ENCODE measurements around the gene OR2H2.
A peak's percentile ranks its signal among the peaks of the same experiment; 100 is the strongest.

The OR2H2 gene

DNA sequence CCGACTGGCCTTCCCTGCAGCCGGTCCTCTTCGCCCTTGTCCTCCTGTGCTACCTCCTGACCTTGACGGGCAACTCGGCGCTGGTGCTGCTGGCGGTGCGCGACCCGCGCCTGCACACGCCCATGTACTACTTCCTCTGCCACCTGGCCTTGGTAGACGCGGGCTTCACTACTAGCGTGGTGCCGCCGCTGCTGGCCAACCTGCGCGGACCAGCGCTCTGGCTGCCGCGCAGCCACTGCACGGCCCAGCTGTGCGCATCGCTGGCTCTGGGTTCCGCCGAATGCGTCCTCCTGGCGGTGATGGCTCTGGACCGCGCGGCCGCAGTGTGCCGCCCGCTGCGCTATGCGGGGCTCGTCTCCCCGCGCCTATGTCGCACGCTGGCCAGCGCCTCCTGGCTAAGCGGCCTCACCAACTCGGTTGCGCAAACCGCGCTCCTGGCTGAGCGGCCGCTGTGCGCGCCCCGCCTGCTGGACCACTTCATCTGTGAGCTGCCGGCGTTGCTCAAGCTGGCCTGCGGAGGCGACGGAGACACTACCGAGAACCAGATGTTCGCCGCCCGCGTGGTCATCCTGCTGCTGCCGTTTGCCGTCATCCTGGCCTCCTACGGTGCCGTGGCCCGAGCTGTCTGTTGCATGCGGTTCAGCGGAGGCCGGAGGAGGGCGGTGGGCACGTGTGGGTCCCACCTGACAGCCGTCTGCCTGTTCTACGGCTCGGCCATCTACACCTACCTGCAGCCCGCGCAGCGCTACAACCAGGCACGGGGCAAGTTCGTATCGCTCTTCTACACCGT, 31.5 kb upstream of the OR2H2 start:
- ATAC-seq: peak; percentile 70

DNA sequence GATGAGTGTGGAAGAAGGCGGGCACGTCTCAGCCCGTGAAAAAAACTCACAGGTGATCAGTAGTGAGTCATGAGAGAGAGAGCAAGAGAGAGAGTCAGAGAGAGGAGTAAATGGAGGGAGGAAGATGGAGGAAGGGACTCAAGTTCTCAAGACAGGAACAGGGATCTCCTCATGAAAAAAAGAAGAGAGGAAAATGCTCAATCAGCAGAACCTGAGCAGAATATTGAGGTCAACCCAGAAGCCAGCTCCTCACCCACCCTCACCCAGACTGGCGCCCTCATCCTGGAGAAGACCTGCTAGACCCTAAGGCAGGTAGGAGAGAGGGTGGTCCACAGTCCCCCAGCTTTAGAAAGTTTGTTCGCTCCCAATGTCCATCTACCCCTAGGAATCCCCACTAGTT, 30.2 kb upstream of the OR2H2 start:
- no peak for ATAC-seq
- no peak for TF ChIP-seq SNAI2 (CRISPR knock-in tag; IDR thresholded peaks at IDR 0.05)
- TF ChIP-seq TOX (CRISPR knock-in tag; IDR thresholded peaks at IDR 0.05; ENCODE audit: borderline replicate concordance): no peak
- no peak for TF ChIP-seq OSR1 (CRISPR knock-in tag; IDR thresholded peaks at IDR 0.05)
- no peak for TF ChIP-seq ZFP3 (CRISPR knock-in tag; IDR thresholded peaks at IDR 0.05)
- TF ChIP-seq TCF4 (CRISPR knock-in tag; IDR thresholded peaks at IDR 0.05; ENCODE audit: borderline replicate concordance): no peak
- no peak for TF ChIP-seq ZNF565 (CRISPR knock-in tag; conservative IDR thresholded peaks at IDR 0.05; ENCODE audit: low read depth)
- TF ChIP-seq, protein P1, sequence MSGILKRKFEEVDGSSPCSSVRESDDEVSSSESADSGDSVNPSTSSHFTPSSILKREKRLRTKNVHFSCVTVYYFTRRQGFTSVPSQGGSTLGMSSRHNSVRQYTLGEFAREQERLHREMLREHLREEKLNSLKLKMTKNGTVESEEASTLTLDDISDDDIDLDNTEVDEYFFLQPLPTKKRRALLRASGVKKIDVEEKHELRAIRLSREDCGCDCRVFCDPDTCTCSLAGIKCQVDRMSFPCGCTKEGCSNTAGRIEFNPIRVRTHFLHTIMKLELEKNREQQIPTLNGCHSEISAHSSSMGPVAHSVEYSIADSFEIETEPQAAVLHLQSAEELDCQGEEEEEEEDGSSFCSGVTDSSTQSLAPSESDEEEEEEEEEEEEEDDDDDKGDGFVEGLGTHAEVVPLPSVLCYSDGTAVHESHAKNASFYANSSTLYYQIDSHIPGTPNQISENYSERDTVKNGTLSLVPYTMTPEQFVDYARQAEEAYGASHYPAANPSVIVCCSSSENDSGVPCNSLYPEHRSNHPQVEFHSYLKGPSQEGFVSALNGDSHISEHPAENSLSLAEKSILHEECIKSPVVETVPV (CRISPR knock-in tag; IDR thresholded peaks at IDR 0.05): no peak
- TF ChIP-seq ZNF8 (CRISPR knock-in tag; IDR thresholded peaks at IDR 0.05): no peak
- no peak for TF ChIP-seq ARNTL (CRISPR knock-in tag; IDR thresholded peaks at IDR 0.05; ENCODE audit: borderline replicate concordance, low read depth)
- TF ChIP-seq, protein P2, sequence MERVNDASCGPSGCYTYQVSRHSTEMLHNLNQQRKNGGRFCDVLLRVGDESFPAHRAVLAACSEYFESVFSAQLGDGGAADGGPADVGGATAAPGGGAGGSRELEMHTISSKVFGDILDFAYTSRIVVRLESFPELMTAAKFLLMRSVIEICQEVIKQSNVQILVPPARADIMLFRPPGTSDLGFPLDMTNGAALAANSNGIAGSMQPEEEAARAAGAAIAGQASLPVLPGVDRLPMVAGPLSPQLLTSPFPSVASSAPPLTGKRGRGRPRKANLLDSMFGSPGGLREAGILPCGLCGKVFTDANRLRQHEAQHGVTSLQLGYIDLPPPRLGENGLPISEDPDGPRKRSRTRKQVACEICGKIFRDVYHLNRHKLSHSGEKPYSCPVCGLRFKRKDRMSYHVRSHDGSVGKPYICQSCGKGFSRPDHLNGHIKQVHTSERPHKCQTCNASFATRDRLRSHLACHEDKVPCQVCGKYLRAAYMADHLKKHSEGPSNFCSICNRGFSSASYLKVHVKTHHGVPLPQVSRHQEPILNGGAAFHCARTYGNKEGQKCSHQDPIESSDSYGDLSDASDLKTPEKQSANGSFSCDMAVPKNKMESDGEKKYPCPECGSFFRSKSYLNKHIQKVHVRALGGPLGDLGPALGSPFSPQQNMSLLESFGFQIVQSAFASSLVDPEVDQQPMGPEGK (CRISPR knock-in tag; IDR thresholded peaks at IDR 0.05; ENCODE audit: borderline replicate concordance): no peak
- TF ChIP-seq ESRRG (CRISPR knock-in tag; IDR thresholded peaks at IDR 0.05): no peak
- TF ChIP-seq, protein P3, sequence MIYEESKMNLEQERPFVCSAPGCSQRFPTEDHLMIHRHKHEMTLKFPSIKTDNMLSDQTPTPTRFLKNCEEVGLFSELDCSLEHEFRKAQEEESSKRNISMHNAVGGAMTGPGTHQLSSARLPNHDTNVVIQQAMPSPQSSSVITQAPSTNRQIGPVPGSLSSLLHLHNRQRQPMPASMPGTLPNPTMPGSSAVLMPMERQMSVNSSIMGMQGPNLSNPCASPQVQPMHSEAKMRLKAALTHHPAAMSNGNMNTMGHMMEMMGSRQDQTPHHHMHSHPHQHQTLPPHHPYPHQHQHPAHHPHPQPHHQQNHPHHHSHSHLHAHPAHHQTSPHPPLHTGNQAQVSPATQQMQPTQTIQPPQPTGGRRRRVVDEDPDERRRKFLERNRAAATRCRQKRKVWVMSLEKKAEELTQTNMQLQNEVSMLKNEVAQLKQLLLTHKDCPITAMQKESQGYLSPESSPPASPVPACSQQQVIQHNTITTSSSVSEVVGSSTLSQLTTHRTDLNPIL (CRISPR knock-in tag; IDR thresholded peaks at IDR 0.05; ENCODE audit: low read depth): no peak
- TF ChIP-seq CSDC2 (CRISPR knock-in tag; IDR thresholded peaks at IDR 0.05): no peak
- TF ChIP-seq, protein P4, sequence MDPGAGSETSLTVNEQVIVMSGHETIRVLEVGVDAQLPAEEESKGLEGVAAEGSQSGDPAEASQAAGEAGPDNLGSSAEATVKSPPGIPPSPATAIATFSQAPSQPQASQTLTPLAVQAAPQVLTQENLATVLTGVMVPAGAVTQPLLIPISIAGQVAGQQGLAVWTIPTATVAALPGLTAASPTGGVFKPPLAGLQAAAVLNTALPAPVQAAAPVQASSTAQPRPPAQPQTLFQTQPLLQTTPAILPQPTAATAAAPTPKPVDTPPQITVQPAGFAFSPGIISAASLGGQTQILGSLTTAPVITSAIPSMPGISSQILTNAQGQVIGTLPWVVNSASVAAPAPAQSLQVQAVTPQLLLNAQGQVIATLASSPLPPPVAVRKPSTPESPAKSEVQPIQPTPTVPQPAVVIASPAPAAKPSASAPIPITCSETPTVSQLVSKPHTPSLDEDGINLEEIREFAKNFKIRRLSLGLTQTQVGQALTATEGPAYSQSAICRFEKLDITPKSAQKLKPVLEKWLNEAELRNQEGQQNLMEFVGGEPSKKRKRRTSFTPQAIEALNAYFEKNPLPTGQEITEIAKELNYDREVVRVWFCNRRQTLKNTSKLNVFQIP (CRISPR knock-in tag; IDR thresholded peaks at IDR 0.05; ENCODE audit: borderline replicate concordance, low read depth): no peak
- TF ChIP-seq BACH2 (CRISPR knock-in tag; IDR thresholded peaks at IDR 0.05; ENCODE audit: borderline replicate concordance): no peak

More for the DNA sequence above, 31.5 kb upstream of the OR2H2 start:
- TF ChIP-seq OSR1 (CRISPR knock-in tag; IDR thresholded peaks at IDR 0.05): no peak
- TF ChIP-seq, protein P5, sequence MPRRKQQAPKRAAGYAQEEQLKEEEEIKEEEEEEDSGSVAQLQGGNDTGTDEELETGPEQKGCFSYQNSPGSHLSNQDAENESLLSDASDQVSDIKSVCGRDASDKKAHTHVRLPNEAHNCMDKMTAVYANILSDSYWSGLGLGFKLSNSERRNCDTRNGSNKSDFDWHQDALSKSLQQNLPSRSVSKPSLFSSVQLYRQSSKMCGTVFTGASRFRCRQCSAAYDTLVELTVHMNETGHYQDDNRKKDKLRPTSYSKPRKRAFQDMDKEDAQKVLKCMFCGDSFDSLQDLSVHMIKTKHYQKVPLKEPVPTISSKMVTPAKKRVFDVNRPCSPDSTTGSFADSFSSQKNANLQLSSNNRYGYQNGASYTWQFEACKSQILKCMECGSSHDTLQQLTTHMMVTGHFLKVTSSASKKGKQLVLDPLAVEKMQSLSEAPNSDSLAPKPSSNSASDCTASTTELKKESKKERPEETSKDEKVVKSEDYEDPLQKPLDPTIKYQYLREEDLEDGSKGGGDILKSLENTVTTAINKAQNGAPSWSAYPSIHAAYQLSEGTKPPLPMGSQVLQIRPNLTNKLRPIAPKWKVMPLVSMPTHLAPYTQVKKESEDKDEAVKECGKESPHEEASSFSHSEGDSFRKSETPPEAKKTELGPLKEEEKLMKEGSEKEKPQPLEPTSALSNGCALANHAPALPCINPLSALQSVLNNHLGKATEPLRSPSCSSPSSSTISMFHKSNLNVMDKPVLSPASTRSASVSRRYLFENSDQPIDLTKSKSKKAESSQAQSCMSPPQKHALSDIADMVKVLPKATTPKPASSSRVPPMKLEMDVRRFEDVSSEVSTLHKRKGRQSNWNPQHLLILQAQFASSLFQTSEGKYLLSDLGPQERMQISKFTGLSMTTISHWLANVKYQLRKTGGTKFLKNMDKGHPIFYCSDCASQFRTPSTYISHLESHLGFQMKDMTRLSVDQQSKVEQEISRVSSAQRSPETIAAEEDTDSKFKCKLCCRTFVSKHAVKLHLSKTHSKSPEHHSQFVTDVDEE (CRISPR knock-in tag; IDR thresholded peaks at IDR 0.05): no peak
- no peak for TF ChIP-seq ZNF8 (CRISPR knock-in tag; IDR thresholded peaks at IDR 0.05)
- no peak for TF ChIP-seq ZNF565 (CRISPR knock-in tag; conservative IDR thresholded peaks at IDR 0.05; ENCODE audit: low read depth)
- TF ChIP-seq TOX (CRISPR knock-in tag; IDR thresholded peaks at IDR 0.05; ENCODE audit: borderline replicate concordance): no peak
- TF ChIP-seq, protein P2 (CRISPR knock-in tag; IDR thresholded peaks at IDR 0.05; ENCODE audit: borderline replicate concordance): no peak
- TF ChIP-seq ZFP30 (CRISPR knock-in tag; IDR thresholded peaks at IDR 0.05): no peak
- TF ChIP-seq TCF4 (CRISPR knock-in tag; IDR thresholded peaks at IDR 0.05; ENCODE audit: borderline replicate concordance): no peak
- TF ChIP-seq, protein P1 (CRISPR knock-in tag; IDR thresholded peaks at IDR 0.05): no peak
- no peak for TF ChIP-seq GLIS3 (CRISPR knock-in tag; IDR thresholded peaks at IDR 0.05)
- no peak for TF ChIP-seq ESRRG (CRISPR knock-in tag; IDR thresholded peaks at IDR 0.05)
- no peak for TF ChIP-seq PPARA (CRISPR knock-in tag; IDR thresholded peaks at IDR 0.05; ENCODE audit: borderline replicate concordance)
- TF ChIP-seq, protein P3 (CRISPR knock-in tag; IDR thresholded peaks at IDR 0.05; ENCODE audit: low read depth): no peak
- no peak for TF ChIP-seq CSDC2 (CRISPR knock-in tag; IDR thresholded peaks at IDR 0.05)
- TF ChIP-seq ARNTL (CRISPR knock-in tag; IDR thresholded peaks at IDR 0.05; ENCODE audit: borderline replicate concordance, low read depth): no peak
